ENCODE data around the gene WDFY4. TPM values are rescaled to one million over a fixed set of nuclear protein-coding genes. Genes with fewer than 3 reads are reported as not detected.

The WDFY4 gene
- total RNA-seq, 1 donor from 2014 or later, result 0.34 TPM

DNA sequence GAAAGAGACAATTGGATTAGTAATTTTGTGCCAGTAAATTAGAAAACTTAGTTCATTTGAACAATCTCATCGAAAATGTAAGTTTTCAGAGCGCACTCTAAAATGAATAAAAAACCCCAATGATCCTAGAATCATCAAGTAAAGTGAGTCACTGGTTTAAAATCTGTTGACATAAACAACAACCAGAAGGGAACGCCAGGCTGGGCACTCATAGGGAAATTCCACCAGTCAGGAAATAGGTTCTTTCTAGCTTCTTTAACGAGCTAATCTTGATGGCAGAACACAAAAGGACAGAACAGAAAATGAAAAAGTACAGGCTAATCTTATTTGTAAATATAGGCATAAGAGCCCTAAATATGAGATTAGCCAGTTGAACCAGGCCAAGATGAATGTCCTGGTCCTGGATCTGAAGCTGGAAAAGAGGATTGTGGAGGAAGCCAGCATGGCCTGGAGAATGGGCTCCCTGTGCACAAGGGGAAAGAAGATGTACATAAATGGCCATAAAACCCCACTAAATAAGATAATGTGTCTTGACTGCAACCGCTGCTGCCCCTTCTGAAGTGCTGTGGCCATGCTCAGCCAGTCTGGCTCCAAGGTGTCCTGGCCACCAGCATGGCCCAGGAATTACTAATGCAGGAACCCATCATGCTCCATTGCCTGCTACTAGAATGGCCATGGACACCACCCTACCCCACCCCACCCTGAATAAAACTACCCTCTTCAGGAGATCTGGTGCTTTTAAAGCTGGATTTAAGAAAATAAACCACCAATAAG lies 114.0 kb downstream of the WDFY4 start:
- DNase-seq, result peak; percentile 37

DNA sequence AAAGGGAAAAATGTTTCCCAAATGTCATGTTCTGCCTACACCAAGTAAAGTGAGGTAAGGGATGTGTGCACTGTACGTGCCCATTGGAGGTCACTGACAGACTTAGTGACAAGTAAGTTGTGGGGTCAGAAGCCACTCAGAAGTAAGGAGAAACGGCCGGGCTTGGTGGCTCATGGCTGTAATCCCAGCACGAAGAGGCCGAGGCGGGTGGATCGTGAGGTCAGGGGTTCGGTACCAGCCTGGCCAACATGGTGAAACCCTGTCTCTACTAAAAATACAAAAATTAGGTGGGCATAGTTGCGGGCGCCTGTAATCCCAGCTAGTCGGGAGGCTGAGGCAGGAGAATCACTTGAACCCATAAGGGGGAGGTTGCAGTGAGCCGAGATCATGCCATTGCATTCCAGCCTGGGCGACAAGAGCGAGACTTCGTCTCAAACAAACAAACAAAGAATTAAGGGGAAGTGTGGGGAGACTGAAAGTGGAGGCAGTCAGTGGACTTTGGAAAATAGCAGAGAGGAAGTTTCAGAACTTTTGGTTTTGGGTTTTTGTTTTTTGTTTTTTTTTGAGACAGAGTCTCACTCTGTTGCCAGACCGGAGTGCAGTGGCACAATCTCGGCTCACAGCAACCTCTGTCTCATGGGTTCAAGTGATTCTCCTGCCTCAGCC lies 114.8 kb downstream of the WDFY4 start:
- DNase-seq, result no peak

DNA sequence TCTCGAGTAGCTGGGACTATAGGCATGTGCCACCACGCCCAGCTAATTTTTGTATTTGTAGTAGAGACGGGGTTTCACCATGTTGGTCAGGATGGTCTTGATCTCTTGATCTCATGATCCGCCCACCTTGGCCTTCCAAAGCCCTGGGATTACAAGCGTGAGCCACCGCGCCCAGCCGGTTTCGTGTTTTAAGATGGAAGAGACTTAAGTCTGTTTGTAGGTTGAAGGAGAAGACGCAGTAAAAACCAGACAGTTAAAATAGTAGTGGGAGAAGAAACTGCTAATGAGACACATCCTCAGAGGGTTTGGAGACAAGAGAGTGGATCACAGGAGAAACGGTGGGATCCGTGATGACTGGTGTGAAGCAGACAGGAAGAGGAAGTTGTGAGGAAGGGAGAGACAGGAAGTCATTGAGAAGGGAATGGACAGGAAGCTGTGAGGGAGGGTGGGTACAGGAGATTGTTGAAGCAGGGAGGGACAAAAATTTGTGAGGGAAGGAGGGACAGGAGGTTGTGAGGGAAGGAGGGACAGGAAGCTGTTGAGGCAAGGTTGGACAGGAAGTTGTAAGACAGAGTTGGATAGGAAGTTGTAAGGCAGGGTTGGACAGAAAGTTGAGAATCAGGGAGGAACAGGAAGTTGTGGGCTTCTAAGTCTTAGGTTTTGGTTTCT lies 115.5 kb downstream of the WDFY4 start:
- no peak for DNase-seq

DNA sequence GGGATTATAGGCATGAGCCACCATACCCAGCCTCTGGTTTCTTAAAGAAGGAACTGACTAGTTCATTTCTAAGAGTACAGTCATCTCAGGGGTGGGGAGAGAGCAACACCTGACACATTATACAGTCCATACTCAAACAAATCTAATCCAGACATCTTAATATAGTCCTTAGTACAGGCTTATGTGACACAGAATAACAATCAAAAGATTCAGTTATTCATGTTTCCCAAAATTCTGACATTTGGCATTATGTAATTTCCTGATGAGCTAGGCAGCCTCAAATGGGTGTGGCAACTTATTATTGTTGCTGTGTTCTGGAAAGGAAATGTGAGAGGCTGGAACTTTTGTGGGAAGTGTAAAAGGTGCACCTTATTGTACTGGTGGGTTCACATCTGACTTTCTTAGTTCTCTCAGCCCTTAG lies 116.3 kb downstream of the WDFY4 start:
- peak; percentile 32 for DNase-seq

DNA sequence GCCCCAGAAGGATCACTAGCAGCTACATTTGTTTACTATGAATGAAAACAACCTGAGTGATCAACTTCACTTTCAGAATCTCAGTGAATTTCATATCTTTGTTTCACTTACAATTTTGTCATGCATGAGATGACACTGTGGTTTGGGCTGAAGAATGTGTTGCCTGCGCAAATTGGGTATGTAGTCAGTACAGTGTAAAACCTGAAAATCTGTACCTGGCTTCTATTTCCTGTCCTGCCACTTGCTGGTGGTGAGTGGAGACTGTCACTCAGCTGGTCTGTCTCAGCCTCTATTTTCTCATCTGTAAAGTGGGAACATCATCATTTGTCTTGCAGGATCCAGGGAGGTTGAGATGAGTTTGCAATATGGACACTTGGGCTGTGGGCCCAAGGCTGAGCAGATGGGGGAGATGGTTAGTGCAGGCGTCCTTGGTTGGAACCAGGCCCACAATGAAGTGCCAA lies 118.0 kb downstream of the WDFY4 start:
- no peak for DNase-seq

DNA sequence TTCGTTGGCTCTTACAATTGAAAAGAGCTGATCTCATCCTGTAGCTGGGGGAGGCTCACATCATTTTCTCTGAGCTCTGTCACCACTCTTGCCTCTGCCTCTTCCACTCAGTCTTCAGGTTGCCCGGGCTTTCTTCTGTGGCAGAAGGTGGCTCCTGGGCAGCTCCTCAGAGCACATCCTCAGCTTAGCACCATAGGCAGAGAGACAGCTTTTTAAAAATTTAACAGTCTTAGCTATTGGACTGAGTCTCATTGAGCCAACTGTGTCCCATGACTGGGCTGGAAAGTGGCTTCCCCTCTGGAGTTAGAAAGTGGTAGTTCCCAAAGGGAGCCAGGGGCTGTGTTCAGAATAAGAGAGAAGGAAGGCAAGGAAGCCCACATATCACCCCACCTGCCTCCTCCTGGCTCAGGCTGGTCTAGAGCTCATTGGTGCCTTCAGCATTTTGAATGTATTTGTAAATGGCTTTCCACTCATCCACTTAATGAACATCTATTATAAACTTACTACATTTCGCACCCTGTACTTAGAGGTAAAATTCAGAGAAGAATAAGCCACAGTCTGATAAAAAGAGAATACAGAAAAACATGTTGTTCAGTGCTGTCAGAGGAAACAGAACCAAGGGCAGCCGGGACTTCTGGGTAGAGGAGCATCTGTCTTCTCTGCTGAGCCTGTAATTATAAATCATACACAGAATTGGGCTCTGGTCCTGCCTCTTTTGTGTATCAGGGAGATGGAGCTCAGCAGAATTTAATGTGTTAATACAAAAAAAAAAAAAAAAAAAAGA lies 119.3 kb downstream of the WDFY4 start:
- DNase-seq, result no peak

DNA sequence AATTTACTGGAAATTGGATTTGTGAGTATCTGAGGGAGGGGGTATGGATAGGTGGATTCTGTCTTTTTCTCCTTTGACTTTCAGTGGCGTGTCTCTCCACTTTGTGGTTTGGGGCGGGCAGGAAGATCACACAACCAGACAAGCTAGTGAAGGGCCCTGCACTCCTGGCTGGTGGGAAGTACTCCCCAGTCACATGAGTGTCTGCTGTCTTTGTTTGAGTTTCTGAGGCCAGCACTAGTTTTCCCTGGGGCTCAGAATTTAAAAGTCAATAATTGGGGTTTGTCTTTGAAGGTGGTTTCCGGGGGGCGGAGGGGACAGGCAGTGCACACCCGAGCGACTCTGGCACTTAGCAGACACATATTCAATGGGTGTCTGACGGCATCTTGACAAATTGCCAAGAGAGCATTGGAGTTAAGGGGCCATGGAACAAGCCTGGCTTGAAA lies 120.1 kb downstream of the WDFY4 start:
- DNase-seq, result no peak

DNA sequence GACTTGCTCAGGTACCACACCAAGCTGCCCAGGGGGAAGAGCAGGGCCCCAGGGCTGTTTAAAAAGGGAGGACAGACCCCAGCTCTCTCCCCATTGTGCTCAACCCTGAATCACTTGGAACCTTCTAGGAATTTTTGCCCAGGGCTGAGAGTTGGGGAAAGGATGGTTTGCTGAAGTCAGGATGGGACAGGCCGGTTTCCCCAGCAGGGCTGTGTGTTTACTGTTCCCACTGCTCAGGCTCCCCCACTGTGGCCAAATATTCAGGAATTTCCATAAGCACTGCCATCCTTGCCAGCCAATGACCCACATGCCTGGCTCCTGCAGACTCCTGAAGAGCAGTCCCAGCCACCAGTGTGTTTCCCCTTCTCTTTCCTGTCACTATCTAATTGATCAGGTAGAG lies 120.7 kb downstream of the WDFY4 start:
- no peak for DNase-seq

DNA sequence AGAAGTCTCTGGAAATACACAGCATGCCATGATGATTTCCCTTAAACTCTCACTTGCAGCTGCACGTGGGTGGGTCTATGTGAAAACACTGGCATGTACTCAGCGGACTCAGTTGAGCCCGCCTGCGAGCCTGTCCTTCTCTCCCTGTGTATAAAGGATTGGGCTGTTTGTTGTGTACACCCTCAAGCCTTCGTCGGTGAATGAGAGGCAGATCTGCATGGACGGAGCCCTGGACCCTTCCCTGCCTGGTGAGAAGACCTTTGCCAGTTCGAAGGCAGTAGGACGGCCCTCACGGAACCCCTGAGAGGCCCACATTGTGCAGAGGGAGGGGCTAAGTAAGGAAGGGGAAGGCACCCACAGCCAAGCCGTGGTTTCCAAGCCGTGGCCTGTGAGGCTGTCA lies 121.2 kb downstream of the WDFY4 start:
- DNase-seq, result no peak

DNA sequence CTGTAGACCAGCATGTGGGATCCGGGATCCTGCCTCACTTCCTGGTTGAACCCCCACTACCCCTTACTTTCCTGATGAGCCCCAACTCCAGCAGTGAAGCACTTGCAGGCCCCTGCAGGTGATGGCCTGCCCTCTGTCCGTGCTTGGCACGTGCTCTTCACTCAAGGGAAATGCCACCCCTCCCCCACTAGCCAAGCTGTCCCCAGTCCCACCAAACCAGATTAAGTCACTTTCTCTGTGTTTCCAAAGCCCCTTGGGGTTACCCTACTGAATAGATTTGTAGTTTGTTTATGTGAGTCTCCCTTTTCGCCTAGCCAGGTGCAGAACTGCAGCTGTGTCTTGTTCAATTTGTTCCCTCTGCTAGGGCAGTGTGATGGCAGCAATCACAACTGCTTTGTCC lies 121.7 kb downstream of the WDFY4 start:
- no peak for DNase-seq

DNA sequence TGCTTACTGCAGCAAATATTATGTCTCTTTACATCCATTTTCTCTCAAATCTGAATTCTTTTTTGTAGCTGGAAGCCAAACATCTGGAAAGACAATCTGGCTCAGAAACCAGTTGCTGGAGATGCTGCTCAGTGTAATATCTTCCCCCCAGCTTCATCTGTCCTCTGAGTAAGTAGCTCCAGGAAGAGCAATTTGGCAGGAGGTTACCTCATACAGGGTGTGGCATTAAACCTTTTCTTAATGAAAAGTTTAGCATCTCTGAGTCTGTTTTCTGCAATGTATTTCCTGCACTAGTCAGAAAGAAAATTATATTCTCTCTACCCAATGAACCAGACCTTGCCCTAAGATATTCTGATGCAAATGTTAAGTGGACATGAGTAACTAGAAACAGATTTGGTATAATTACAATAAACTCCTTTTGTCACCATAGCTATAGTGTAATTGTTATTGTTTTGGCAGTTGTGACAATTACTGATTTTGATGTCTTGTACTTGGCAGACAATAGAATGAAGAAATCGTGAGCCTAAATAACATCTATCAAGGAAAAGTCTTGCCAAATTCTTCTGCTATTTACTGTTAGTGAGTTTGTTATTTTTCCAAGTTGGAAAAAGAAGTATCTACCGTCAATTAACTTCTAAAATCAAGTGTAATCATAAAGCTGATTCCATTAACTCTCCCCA lies 123.3 kb downstream of the WDFY4 start:
- no peak for DNase-seq

DNA sequence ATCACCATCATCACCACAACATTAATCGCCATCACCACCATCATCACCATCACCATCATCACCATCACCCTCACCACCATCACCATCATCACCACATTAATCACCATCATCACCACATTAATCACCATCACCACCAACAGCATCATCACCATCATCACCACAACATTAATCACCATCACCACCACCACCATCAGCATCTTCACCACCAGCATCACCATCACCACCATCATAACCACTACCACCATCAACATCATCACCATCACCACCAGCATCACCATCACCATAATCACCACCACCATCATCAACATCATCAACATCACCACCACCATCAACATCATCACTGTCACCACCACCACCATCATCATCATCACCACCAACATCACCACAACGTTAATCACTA lies 124.6 kb downstream of the WDFY4 start:
- DNase-seq, result no peak

DNA sequence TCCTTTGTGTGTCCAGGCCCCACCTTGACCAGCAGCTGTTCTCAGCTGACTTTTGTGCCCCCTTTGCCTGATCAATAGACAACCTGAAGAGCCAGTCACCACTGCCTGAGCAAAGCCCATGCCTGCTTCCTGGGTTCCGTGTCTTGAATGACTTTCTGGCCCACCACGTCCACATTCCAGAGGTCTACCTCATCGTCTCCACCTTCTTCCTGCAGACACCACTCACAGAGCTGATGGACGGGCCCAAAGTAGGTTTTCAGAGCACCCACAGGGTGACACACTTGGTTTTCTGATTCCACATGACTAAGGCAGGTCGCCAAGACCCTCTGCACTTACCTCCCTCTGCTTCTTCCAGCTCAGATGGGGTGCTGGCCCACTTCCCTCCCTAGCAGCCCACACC lies 126.8 kb downstream of the WDFY4 start:
- DNase-seq, result no peak

DNA sequence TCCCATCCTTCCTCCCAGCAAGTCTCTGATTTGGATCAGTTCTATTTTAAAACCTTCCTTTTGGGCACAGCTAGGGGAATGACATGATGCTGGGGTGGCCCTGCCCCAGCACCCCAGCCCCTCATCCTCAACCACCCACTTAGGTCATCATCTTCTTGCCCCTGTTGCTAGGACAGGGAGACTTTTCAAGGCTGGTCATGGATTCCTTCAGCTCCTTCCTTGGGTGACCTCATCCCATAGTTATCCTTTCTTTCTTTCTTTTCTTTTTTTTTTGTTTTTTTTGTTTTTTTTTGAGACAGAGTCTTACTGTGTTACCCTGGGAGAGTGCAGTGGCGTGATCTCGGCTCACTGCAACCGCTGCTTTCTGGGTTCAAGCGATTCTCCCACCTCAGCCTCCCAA lies 127.2 kb downstream of the WDFY4 start:
- no peak for DNase-seq

DNA sequence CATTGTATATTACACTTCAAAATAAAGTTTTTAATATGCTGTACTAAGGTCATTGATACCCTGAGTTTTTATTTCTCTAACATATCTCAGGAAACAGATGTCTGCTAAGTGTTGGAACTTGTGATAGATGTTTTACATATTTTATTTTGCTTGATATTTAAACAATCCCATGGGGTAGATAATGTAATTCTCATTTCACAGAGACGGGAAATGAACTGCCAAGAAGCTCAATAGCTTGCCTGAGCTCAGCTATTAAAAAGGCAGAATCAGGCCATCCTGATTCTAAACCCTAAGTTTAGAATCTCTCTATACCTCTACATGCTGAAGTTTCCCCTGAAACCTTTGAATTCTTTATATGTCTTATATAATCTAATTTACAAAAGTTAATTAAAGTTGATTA lies 128.6 kb downstream of the WDFY4 start:
- no peak for DNase-seq

DNA sequence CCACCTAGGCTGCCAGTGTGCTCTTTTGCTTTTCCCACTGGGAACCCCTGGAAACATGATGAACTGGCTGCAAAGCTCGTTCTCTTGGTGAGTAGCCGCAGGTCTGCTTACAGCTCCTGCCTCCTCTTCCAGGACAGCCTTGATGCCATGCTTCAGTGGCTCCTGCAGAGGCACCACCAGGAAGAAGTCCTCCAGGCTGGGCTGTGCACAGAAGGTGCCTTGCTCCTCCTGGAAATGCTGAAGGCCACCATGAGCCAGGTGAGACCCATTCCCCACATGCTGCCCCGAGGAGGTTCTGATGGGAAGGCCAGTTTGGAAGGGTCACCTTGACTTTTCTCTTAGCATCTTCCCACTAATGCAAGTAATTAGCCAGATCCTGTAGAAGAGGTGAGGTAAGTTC lies 129.2 kb downstream of the WDFY4 start:
- DNase-seq, result no peak

DNA sequence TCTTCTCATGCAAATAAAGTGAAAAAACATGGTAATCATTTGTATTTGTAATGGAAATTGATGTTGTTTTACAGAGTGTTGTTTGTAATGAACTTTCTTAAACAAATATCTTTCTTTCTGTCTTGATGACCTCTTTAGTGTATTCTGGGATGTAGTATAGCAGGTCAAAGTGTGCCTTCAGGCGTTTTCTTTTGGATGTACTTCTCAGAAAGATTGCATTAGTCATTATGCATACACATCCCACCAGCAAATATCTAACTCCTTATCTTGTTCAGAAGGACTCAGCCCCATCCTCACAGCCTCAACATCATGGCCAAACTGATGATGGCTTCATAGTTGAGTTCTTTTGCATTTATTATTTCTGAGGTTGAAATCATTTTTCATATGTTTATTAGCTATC lies 130.3 kb downstream of the WDFY4 start:
- no peak for DNase-seq

DNA sequence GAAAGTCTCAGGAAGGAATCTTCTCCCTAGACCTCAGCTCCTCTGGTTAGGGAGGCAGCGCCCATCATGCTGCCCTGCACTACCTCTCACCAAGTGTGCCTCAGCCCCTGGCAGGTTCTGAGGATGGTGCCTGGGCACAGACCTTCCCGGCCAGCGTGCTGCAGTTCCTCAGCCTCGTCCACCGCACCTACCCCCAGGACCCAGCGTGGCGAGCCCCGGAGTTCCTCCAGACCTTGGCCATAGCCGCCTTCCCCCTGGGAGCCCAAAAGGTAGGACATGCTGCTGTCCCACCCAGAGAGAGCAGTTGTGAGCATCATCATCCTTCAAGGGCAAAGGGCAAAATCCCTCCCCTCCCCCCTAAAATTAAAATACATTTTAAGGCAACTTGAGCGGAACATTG lies 132.5 kb downstream of the WDFY4 start:
- DNase-seq, result no peak

DNA sequence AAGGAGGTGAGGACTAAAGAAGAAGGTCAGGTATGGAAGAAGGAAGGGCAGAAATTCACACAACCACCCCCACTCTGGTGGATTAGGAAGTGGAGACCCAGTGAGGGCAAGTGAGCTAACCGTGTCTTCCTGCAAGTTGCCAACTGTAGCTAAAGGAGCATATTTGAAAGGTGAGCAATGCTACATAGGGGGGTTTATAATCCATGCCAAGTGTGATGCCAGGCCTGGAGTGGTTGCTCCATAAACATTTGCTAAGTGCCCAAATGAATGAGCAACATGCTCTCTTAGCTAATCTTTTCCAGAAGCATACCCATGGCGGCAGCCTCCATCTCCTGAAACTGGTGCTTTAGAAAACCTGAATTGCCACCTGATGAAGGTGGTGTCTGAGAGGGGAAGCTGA lies 133.4 kb downstream of the WDFY4 start:
- no peak for DNase-seq

DNA sequence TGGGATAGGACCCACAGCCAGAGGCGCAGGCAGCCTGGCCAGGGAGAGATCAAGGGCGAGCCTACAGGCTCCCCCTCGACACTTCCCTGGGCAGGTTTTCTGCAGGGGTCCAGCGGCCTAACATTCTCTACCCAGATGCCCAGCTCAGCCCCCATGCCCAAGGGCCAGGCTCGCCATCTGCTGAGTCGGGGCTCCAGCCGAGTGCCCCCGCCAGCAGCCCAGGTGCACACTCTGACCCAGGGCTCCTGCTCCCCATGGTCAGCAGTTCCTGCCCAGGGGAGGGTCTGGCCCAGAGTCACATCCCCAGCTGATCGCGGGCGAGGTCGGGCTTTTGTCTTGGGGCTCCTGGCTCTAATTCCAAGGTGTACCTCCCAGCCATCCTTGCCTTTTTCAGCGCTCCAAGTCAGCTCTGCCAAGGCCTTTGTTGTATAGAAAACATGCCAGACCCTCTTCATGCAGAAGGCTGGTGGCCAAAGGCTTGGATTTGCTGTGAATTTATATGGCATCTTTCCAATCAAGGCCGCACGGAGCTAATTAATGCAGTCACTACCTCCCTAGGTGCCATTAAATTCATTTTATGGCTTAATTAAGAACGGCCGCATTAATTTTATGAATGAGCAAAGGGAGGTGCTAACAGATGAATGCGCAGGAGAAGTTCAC lies 134.3 kb downstream of the WDFY4 start:
- no peak for DNase-seq

DNA sequence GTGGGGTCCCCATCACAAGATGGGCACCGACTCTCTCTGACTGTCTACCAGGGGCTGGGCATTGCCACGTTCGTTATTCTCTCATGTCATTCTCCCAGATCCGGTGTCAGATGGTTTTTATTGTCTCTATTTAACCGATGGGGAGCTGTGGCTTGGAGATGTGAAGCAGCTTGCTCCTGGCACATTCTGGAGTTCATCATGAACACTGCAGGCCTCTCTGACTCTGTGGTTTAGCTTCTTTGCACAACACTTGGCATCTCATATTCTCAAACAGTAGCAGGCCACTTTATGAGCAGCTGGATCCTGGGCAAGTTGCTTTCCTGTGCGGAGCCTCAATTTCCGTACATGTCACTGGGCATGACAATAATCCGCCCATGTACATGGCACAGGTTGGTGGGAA lies 135.1 kb downstream of the WDFY4 start:
- DNase-seq, result no peak

DNA sequence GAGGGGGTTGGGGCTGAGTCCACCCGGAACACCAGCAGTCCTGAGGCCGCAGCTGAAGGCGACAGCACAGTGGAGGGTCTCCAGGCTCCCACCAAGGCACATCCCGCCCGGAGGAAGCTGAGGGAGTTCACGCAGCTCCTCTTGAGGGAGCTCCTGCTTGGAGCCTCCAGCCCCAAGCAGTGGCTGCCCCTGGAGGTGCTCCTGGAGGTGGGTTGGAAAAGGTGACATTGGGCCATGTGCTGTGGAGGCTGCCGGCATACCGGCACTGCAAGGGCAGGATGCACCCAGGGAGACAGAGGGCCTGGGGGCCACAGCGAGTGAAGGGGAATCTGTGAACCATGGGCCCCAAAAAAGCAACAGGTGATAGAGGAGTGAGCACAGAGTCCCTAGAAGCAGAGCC lies 135.6 kb downstream of the WDFY4 start:
- no peak for DNase-seq
